ENCODE results near the gene TUBB2B.

The TUBB2B gene

DNA sequence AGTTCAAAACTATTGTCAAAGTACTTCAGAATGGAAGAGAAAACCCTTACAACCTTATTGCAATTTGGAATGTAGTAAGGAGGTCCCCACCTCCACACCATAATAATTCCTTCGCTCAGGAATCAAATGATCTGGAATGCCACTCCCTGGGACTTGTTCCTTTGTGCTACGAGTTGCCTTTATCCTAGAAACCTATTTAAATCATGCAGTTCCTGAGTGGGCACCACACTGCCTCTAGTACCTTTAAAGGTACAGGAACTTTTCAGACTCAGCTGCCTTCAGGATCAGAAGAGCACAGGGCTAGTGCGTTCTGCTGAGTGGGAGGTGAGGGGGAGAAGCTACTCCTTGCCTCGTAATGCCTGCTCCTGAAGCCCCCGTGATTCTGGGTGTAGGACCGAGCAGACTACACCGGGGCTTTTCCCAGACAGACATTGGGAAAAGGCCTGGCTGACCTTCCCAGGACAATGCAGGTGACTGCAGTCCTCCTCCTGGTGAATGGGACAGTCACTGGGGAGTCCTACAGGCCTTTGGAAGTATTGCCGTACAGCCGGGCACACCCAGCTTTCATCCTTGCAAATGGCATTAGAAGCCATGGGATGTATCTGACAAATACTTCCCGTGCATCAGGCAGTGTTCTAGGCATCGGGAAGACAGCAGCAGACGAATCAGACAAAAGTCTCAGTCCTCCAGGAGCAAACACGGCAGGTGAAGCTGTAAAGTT, 11.8 kb upstream of the TUBB2B start:
- in situ Hi-C loops (cut with MboI; ENCODE audit: low pct_unique_long_range_greater_than_20kb, low sequenced_read_pairs): no loop called here
- DNase-seq: no peak

DNA sequence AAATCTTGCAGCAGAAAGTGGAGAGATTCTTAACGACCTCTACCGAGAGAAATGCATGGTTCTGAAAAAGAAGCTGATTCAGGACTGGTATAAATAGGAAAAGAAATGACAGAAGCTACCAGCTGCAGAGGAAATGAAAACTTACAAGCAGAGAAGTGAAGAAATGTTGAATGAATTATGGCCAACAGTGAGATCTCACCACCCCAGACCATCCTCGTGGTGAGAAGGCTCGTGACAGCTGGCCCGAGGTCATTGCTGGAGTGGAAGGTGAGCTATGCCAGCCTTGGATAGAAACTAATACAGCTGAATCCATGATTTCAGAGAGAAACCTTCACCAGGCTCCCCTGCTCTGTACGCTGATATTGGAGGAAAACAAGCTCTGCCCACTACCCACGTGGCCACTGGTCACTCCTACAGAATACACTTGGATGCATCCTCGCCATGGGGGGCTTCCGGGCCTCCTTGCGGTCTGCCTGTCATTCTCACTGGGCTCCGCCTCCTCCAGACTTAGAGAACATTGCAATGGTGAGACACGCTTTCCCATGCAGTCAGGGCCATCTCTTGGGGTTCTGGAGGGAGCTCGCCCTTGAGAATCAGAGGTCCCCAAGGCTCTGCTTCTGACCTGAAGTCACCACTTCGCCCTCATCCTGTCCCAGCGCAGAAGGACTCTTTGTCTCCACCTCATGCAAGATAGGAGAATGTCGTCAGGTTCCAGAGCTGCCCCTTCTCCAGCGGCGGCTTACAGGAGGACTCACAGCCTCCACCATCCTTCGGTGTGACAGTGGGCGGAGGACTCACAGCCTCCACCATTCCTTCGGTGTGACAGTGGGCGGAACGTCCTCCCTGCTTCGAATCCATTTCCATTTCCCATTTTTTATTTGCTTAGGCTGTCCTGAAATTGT, 10.6 kb upstream of the TUBB2B start:
- DNase-seq: no peak
- in situ Hi-C loops (cut with MboI; ENCODE audit: low pct_unique_long_range_greater_than_20kb, low sequenced_read_pairs): no loop called here

DNA sequence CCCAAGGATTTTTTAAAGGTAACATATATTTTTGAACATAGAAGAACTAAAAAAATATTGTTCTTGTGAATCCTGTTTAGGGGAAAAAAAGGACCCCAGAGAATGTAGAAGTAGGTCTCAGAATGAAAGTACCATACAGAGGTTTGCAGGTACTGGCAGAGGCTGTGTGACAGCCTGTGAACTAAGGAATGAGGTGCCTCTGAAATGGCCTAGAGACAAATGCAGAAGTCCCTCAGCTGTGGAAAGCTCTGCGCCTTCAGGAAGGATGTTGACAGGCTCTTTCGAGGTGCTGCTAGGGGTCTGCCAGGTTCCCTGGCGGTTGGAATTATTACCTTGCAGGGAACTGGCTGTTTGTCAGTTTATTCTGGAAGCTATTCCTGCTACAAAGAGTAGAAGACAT, 8.6 kb upstream of the TUBB2B start:
- DNase-seq: no peak
- in situ Hi-C loops (cut with MboI; ENCODE audit: low pct_unique_long_range_greater_than_20kb, low sequenced_read_pairs): no loop called here

DNA sequence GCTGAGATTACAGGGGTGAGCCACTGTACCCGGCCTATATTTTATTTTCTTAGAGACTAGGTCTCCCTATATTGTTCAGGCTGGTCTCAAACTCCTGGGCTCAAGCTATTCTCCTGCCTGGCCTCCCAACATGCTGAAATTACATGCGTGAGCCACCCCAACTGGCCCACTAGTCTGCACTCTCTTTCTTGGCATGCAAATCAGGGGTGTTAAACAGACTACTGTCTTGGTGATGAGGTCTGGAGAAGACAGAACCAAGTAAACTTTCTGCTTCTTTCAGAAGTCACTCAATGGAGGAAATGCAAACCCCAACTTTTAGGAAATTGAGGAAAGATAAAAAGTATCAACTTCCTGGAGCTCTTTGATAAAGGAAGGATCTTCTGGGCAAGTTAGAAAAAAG, 8.0 kb upstream of the TUBB2B start:
- in situ Hi-C loops (cut with MboI; ENCODE audit: low pct_unique_long_range_greater_than_20kb, low sequenced_read_pairs): no loop called here
- DNase-seq: no peak

DNA sequence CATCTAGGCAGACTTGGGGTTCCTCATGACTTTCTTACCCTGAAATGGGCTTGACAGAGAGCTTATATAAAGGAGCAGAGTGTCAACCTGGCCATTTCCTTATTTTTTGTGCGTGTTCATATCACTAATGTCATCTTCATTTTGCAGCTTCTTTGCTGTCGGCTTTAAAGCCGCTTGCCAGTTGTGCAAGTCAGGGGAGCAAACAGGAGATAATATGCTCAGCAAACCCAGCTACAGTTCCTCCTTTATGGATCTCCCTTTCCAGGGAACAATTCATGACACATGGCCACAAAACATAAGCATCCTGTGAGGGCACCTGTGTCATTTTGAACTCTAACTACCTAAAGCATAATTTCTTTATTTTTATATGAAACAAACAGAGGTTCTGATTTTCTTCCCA, 6.5 kb upstream of the TUBB2B start:
- in situ Hi-C loops (cut with MboI; ENCODE audit: low pct_unique_long_range_greater_than_20kb, low sequenced_read_pairs): no loop called here
- DNase-seq: no peak

DNA sequence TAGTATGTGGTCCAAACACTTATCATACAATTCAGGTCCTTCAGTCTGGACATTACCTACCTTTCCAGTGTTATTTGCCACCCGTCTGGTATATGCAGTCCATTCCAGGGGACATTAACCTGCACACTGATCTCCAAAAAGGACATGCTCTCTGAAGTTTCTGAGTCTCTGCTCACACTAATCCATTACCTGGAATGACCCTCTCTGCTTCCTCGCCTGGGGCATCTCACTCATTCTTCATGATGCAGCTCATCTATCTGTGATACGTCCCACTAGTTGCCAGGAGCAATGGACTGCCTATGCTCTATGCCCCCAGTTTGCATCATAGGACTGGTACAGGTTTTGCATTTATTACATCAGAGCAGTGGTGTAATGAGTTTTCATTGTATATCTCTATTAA, 5.9 kb upstream of the TUBB2B start:
- in situ Hi-C loops (cut with MboI; ENCODE audit: low pct_unique_long_range_greater_than_20kb, low sequenced_read_pairs): no loop called here
- no peak for DNase-seq

DNA sequence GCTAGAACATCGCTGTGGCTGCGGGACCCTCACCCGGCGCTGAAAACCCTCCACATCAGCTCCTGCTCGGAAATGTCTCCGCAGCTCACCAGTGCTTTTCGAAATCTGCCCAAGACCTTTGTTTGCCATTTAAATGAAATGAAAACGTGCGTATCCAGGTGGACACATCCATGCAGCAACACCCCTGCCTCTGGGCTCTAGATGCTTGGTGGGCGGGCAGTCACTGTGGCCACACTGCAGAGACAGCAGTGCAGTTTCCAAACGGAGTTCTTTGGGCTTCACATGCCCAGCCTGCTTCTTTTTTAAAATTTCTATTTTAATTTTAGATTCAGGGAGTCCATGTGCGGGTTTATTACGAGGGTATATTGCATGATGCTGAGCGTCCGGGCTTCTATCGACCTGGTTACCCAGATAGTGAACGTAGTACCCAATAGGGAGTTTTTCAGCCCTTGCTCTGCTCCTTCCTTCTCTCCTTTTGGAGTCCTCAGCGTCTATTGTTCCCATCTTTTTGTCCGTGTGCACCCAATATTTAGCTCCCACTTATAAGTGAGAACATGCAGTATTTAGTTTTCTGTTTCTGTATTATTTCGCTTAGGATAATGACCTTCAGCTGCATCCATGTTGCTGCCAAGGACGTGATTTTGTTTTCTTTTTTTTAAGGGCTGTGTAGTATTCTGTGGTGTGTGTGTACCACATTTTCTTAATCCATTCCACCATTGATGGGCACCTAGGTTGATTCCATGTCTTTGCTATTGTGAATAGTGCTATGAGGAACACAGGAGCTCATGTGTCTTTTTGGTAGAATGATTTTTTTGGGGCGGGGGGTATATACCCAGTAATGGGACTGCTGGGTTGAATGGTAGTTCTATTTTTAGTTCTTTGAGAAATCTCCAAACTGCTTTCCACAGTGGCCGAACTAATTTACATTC, 4.8 kb upstream of the TUBB2B start:
- in situ Hi-C loops (cut with MboI; ENCODE audit: low pct_unique_long_range_greater_than_20kb, low sequenced_read_pairs): no loop called here
- no peak for DNase-seq

DNA sequence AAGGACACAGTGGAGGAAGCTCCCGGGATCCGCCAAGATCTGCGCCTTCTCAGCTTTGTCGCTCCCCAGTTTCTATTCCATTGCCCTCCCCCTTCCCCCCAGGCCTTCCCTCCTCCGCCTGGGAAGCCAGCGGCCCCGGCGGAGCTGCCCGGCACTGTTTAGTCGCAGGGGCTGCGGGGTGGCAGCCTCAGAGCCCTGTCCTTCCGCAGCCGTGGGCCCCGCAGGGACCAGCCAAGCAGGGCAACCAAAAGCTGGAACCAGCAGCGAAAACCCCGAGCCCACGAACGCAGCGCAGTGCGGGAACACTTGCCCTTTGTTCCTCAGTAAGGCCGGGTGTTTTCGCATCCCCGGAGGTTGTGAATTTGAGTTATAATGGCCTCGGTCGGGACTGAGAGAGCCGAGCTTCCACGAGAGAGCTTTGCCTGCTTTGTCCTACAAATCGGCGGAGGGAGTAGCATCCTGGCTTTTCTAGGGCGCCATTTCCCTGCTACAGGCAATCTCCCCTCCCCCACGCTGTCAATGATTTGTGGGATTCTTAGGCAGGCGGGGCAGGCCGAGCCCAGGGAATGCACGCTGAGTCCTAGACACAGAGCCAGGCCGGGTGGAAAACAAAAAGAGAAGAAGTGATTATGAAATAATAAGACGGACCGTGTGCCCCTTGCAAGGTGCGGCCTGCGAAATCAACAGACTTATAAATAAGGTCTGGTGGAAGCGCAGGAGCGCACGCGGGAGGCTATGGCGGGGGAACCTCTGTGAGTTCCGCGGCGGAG, 4.0 kb upstream of the TUBB2B start:
- in situ Hi-C loops (cut with MboI; ENCODE audit: low pct_unique_long_range_greater_than_20kb, low sequenced_read_pairs): no loop called here
- no peak for DNase-seq

DNA sequence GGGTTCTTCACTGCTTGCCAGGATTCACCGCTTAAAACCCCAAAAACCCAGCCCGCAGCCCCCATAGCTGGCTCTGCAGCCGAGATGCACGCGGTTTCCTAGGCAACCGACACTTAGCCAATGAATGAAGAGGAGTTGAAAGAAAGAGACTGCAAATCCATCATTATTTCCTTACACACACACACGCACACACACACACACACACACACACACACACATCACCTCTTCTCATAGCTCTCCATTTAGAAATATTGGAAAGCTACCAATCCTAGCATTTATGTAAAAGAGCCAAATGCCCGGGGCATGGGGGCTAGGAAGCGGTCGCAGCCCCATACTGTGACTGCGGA, 3.4 kb upstream of the TUBB2B start:
- no peak for DNase-seq
- in situ Hi-C loops (cut with MboI; ENCODE audit: low pct_unique_long_range_greater_than_20kb, low sequenced_read_pairs): no loop called here

DNA sequence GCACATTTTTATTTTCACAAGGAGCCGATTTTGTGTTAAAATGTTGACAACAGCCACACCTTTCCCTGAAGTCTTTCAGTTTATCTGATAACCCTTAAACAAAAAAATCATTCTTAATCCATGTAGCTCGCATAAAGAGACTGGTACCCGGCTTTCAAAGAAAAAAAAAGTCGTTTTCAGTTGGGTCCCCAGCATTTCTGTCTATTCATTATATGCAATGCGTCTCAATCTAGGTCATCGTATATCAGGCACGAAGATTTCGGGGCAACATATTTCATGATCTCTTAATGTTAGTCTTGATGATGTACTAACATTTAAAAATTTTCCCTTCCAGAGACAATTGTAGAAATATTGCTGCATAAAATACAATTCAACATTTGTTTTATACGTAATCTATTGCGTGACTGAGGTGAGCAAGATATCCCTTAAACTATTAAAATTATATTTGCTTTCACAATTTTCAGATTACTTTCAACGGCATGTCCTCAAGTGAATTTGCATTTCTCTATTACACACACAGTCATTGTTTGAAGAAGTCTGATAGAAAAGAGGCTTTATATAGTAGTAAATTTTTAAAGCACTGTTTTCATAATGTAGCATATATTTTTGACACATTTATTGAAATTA, 2.9 kb upstream of the TUBB2B start:
- in situ Hi-C loops (cut with MboI; ENCODE audit: low pct_unique_long_range_greater_than_20kb, low sequenced_read_pairs): no loop called here
- no peak for DNase-seq

DNA sequence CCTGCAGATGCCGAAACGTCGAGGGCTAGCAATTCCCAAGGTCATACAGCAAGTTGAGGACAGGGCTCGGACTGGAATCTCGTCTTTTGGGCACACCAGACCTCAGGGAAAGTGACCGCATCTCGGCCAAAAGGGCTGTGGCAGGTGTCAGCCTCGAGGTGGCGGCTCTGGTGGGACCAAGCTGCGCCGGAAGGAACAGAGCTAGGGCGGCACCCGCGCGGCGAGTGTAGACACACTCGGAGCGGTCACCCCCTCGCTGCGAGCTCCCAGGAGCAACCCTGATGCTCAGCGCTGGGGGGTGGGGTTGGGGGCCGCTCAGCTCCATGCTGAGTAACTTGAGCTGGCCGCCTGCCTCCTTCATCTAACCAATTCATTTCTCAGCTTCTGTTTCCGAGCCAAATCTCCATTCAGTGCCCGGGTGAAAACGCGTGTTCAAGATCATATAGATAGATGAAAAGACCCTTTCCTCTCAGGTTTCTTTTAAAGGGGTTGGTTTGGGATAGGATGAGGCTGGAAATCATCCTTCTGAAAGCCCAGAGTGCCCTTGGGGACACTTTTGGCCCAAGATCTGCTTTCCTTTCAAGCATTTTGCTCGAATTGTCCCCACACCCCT, 2.2 kb upstream of the TUBB2B start:
- in situ Hi-C loops (cut with MboI; ENCODE audit: low pct_unique_long_range_greater_than_20kb, low sequenced_read_pairs): no loop called here
- DNase-seq: no peak

DNA sequence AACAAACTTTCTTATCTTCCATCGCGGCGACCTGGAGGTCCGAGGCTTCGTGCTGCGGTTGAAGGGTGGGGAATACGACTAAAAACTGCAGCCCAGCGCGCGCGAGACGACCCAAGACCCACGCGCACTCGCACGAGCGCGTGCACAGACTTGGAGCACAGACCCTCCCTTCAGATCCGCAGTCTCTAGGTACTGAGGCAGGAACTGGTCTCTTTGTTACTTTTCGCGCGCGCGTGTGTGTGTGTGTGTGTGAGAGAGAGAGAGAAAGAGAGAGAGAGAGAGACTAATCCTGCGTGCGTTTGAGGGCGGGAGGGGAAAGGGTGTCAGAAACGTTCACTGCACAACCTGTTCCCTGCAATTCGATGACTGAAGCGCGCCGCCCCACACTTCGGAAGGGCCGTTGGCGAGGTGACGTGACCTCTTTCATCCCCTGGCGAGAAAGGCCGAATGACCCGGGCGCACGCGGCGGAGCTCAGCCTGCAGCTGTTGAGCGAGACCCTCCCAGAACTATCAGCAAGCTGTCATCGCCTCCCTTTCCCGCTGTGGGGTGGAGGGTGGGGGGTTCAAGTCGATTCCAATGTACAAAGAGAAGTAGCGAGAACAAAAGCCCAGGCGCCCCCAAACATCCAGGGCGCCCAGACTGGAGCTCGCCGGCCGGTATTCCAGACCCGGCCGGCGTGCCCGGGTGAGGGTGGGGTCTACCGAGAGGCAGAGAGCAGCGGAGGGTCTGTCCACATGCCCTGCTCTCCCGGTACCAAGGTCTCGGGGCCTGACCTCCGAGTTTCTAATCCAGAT, 1.5 kb upstream of the TUBB2B start:
- DNase-seq: no peak

DNA sequence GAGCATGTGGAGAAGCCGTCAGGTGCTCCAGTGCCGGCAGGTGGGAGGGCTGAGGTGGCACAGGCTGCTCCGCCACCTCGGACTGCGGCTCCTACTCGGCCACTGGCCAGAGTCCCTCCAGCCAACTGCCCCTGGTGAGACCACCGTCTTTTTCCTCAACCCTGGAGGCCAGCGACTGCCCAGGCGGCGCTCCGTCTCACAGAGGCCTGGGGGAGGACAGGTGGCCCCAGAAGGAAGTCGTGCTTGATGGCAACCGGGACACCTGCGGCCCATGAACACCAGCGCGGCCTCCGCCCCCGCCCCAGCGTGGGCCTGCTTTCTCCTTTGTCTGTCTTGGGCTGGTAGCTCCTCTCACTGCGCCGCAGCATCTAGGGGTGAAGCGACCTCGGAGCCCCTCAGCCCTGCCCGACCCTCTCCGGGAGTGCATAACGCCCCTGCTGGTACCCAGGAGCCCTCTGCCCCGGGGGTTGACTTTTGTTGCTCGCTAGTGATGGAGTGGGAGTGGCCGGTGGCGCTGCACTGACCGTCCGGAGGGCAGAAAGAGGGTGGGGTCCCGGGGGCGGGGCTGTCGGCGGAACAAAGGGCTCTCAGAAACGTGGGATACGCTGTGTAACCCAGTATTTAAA, 706 bp upstream of the TUBB2B start:
- no peak for DNase-seq
- in situ Hi-C loops (cut with MboI; ENCODE audit: low pct_unique_long_range_greater_than_20kb, low sequenced_read_pairs): no loop called here

More for the DNA sequence above, 1.5 kb upstream of the TUBB2B start:
- in situ Hi-C loops (cut with MboI; ENCODE audit: low pct_unique_long_range_greater_than_20kb, low sequenced_read_pairs): no loop called here

DNA sequence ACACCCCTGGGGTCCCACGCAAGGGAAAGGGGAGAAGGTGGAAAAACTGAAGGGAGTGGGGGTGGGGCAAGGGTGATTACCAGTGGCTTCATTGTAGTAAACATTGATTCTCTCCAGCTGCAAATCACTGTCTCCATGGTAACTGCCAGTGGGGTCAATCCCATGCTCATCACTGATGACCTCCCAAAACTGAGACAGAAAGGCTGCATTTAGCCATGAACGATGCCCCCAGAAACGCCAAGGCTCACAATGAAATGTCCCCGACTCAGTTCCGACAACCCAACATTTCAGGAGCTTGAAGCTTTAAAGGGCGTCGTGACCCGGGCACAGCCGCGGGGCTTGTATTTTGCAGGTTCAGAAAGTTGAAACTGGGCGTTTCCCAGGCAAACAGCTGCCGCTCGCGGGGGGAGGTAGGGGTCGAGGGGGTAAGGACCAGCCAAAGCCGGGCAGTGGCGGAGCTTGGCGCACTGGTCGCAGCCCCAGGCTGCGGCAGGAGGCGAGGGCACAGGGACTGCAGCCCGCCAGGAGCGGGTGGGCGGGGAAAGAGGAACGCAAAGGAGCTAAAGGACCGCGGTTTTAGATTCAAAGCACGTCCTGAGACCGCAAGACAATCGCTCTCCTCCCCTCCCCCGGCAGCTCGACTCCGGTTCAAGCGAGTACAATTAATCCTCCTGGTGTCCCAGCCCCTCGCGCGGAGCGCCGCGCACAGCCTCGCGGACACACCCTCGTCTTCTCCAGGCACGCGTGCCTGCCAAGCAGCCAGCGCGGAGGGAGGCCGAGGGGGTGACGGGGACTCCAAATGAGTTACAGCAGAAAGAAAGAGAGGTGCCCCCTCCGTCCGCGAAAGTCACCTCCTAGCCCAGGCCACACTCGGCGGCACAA, 731 bp downstream of the TUBB2B start:
- DNase-seq: peak; percentile 56
- in situ Hi-C loops (cut with MboI; ENCODE audit: low pct_unique_long_range_greater_than_20kb, low sequenced_read_pairs): no loop called here

DNA sequence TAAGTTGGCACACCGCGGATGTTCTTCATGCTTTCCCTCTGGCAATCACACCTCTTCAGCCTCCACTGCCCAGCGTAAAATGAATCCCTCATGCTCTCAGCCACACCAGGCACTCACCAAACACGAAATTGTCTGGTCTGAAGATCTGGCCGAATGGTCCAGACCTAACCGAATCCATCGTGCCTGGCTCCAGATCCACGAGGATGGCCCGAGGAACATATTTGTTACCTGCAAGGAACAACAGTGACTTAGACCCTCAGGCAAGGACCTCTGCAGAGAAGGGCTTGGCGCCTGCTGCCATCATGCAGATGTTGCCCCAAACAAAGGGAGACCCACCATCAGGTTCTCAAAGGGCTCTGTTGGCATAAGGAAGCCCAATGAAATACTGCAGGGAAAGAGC, 1.4 kb downstream of the TUBB2B start:
- in situ Hi-C loops (cut with MboI; ENCODE audit: low pct_unique_long_range_greater_than_20kb, low sequenced_read_pairs): no loop called here
- no peak for DNase-seq

DNA sequence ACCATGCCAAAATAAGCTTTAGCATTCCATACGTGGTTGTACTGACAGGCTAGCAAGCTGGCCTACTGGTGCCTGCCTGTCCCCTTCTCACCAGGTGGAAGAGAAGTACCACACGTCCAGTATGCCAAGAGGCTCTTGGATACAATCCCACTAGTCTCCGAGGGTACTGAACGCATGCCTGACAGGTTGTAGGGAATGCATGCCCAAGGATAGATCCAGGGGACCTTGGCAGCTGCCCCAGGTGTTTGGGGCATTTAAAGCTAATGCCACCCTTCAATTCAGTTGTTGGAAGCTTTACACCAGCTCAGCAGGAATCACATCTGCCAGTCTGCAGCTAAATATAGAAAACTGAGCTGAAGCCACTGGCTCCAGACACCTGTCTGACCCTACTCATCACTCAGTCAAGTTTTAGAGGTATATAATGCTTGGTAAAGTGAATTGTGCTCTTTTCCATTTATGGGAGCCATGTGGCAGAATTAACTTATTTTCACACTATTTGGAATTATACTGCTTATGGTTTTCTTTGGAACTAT, 4.9 kb downstream of the TUBB2B start:
- no peak for DNase-seq
- in situ Hi-C loops (cut with MboI; ENCODE audit: low pct_unique_long_range_greater_than_20kb, low sequenced_read_pairs): no loop called here
